ENCODE data around the gene ZBTB46. TPM values are rescaled to one million over a fixed set of nuclear protein-coding genes. Genes with fewer than 3 reads are reported as not detected.

The ZBTB46 gene
- total RNA-seq, 2 donors from 2014 or later = 2.1 to 3.2 TPM

DNA sequence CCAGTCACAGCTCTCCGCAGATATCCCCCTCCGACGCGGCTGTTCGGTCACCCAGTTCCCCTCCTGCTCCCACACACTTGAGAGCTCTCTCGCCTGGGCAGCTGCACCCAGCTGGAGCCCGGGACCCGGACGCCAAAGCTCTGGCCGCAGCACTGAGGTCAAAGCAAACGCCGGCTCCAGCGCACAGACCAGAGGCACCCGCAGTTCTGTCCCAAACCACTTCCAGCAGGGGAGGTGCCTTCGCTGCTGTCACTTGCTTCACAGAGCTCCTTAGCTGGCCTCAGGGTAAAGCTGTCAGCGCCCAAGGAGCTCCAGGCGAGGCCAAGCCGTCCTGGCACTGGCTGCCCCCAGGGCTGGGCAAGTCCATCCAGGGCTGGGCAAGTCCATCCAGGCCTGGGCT lies 63.6 kb downstream of the ZBTB46 start:
- Histone ChIP-seq H3K27ac (no peak overlapping the region), H3K4me1 (no peaks in the 10 kb centered on the region), H3K9me3 (no peaks in the 10 kb centered on the region), H3K27me3 (no peaks in the 10 kb centered on the region), H3K36me3 (no peaks in the 10 kb centered on the region), H3K4me3 (no peak overlapping the region), H3K9ac (ENCODE audit: low read depth in 2 of 2, low read length in 2 of 2) (peak overlapping the region in 1 of 2 donors; percentile 7)
- intact Hi-C loops (cut with DNase I) = no loop called here
- TF ChIP-seq, protein P1, sequence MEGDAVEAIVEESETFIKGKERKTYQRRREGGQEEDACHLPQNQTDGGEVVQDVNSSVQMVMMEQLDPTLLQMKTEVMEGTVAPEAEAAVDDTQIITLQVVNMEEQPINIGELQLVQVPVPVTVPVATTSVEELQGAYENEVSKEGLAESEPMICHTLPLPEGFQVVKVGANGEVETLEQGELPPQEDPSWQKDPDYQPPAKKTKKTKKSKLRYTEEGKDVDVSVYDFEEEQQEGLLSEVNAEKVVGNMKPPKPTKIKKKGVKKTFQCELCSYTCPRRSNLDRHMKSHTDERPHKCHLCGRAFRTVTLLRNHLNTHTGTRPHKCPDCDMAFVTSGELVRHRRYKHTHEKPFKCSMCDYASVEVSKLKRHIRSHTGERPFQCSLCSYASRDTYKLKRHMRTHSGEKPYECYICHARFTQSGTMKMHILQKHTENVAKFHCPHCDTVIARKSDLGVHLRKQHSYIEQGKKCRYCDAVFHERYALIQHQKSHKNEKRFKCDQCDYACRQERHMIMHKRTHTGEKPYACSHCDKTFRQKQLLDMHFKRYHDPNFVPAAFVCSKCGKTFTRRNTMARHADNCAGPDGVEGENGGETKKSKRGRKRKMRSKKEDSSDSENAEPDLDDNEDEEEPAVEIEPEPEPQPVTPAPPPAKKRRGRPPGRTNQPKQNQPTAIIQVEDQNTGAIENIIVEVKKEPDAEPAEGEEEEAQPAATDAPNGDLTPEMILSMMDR (IDR thresholded peaks at IDR 0.05) = no peak
- no peak for DNase-seq

GRCh38 chr20:63766695-63767426 lies 64.2 kb downstream of the ZBTB46 start:
- TF ChIP-seq, protein P1 (IDR thresholded peaks at IDR 0.05) = no peak
- H3K4me3 ChIP-seq = no peak overlapping the region
- no peaks in the 10 kb centered on the region for H3K27me3 ChIP-seq
- no peaks in the 10 kb centered on the region for H3K9me3 ChIP-seq
- H3K36me3 ChIP-seq = no peaks in the 10 kb centered on the region
- H3K4me1 ChIP-seq = no peaks in the 10 kb centered on the region
- intact Hi-C loops (cut with DNase I) = no loop called here
- no peak overlapping the region for H3K27ac ChIP-seq
- DNase-seq = no peak
- no peak overlapping the region for H3K9ac ChIP-seq (ENCODE audit: low read depth in 2 of 2, low read length in 2 of 2)

DNA sequence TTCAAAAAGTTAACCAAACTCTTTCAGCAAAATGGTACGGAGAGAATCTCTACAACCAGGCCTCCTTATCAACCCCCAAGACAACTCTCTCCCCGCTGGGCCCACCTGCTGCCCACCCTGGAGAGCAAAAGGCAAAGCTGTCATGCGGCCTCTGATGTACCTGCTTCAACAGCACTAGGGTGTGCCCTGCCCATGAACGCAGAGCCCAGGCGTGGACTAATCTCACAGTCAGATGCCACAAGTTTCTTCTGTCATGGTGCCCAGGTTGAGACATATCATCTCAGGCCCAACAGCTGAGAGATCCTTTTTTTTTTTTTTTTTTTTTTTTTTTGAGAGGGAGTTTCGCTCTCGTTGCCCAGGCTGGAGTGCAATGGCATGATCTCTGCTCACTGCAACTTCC lies 65.2 kb downstream of the ZBTB46 start:
- H3K9me3 ChIP-seq = no peaks in the 10 kb centered on the region
- no peak overlapping the region for H3K9ac ChIP-seq (ENCODE audit: low read depth in 2 of 2, low read length in 2 of 2)
- no peaks in the 10 kb centered on the region for H3K27me3 ChIP-seq
- no peak overlapping the region for H3K4me3 ChIP-seq
- TF ChIP-seq, protein P1 (IDR thresholded peaks at IDR 0.05) = no peak
- intact Hi-C loops (cut with DNase I) = no loop called here
- no peak overlapping the region for H3K27ac ChIP-seq
- DNase-seq = no peak
- H3K4me1 ChIP-seq = no peaks in the 10 kb centered on the region
- no peaks in the 10 kb centered on the region for H3K36me3 ChIP-seq

GRCh38 chr20:63765082-63765873 lies 65.8 kb downstream of the ZBTB46 start:
- DNase-seq = no peak
- TF ChIP-seq, protein P1 (IDR thresholded peaks at IDR 0.05) = no peak
- Histone ChIP-seq H3K9me3 (no peaks in the 10 kb centered on the region), H3K9ac (ENCODE audit: low read depth in 2 of 2, low read length in 2 of 2) (no peak overlapping the region), H3K4me1 (no peaks in the 10 kb centered on the region), H3K36me3 (no peaks in the 10 kb centered on the region), H3K4me3 (no peak overlapping the region), H3K27me3 (no peaks in the 10 kb centered on the region), H3K27ac (no peak overlapping the region)
- intact Hi-C loops (cut with DNase I) = no loop called here

GRCh38 chr20:63759377-63759901 lies 71.6 kb downstream of the ZBTB46 start:
- Histone ChIP-seq H3K36me3 (no peaks in the 10 kb centered on the region), H3K9me3 (no peaks in the 10 kb centered on the region), H3K4me3 (no peak overlapping the region), H3K27ac (no peak overlapping the region), H3K9ac (ENCODE audit: low read depth in 2 of 2, low read length in 2 of 2) (no peak overlapping the region), H3K27me3 (no peaks in the 10 kb centered on the region), H3K4me1 (no peaks in the 10 kb centered on the region)
- no peak for DNase-seq
- intact Hi-C loops (cut with DNase I) = no loop called here
- TF ChIP-seq, protein P1 (IDR thresholded peaks at IDR 0.05) = no peak

Measured in colonic mucosa (tissue), 4 donors.